Neural cell (in vitro differentiated cells): ENCODE results near the gene ATG3. TPM values are rescaled to one million over a fixed set of nuclear protein-coding genes. Genes with fewer than 3 reads are reported as not detected.
A peak's percentile ranks its signal among the peaks of the same experiment; 100 is the strongest.

Experiments used
- H2AFZ ChIP-seq: fragments of 200-600, 300-800 bp; sonication (generic), shearing (Covaris generic); 2 replicates; pipeline ENCODE4 v1.6.0; 2014; ENCODE audit warnings: low read depth, mild to moderate bottlenecking, antibody characterized with exemption, low read length, moderate library complexity
- H3F3A ChIP-seq: fragments of 200-600 bp; shearing (Covaris generic); 2 replicates; pipeline ENCODE4 v1.6.1; 2016; ENCODE audit warnings: mild to moderate bottlenecking, moderate library complexity, mixed read lengths, antibody characterized with exemption, low read length; ENCODE audit not compliant: insufficient read depth, poor library complexity, severe bottlenecking
- H3K27ac ChIP-seq: fragments of 200-600, 300-800 bp; sonication (generic), shearing (Covaris generic); 2 replicates; pipeline ENCODE4 v1.5.1; 2014; ENCODE audit warnings: mild to moderate bottlenecking, low read length, moderate library complexity
- H3K27me3 ChIP-seq: fragments of 300-800, 200-600 bp; sonication (generic), shearing (Covaris generic); 2 replicates; pipeline ENCODE4 v1.6.0; 2014; ENCODE audit warnings: mild to moderate bottlenecking, low read depth, low read length, moderate library complexity; ENCODE audit not compliant: insufficient read depth
- H3K36me3 ChIP-seq: fragments of 300-800, 200-600 bp; sonication (generic), shearing (Covaris generic); 2 replicates; pipeline ENCODE4 v1.5.1; 2014; ENCODE audit warnings: mild to moderate bottlenecking, antibody characterized with exemption, low read length, moderate library complexity; ENCODE audit not compliant: insufficient read depth
- H3K4me2 ChIP-seq: fragments of 300-800, 200-600 bp; sonication (generic), shearing (Covaris generic); 2 replicates; pipeline ENCODE4 v1.6.0; 2014; ENCODE audit warnings: mild to moderate bottlenecking, low read length
- H3K4me3 ChIP-seq: fragments of 300-800, 200-600 bp; sonication (generic), shearing (Covaris generic); 2 replicates; pipeline ENCODE4 v1.5.1; 2014; ENCODE audit warnings: mild to moderate bottlenecking, low read length, moderate library complexity
- H3K79me2 ChIP-seq: fragments of 200-600 bp; shearing (Covaris generic); replicated peaks from 2 replicates; pipeline ENCODE4 v1.6.0; 2014; ENCODE audit warnings: mild to moderate bottlenecking, low read length, moderate library complexity; ENCODE audit not compliant: insufficient read depth
- H3K9ac ChIP-seq: fragments of 300-800, 200-600 bp; sonication (generic), shearing (Covaris generic); 2 replicates; pipeline ENCODE4 v1.6.1; 2016; ENCODE audit warnings: mild to moderate bottlenecking, low read length, mixed read lengths
- H3K9me2 ChIP-seq: fragments of 200-600 bp; shearing (Covaris generic); 2 replicates; pipeline ENCODE4 v1.6.1; 2016; ENCODE audit warnings: mild to moderate bottlenecking, low read length, mixed read lengths; ENCODE audit not compliant: insufficient read depth
- H3K9me3 ChIP-seq: fragments of 200-600, 300-800 bp; sonication (generic), shearing (Covaris generic); 2 replicates; pipeline ENCODE4 v1.6.1; 2016; ENCODE audit warnings: mild to moderate bottlenecking, mixed run types, low read length, moderate library complexity, mixed read lengths
- H4K20me1 ChIP-seq: fragments of 200-600 bp; shearing (Covaris generic); 2 replicates; pipeline ENCODE4 v1.6.1; 2016; ENCODE audit warnings: mild to moderate bottlenecking, mixed run types; ENCODE audit not compliant: insufficient read depth
- CTCF ChIP-seq: fragments of 450-650 bp; IDR thresholded peaks from 2 replicates; pipeline ENCODE4 v1.5.1; 2014; ENCODE audit warnings: antibody characterized with exemption, mild to moderate bottlenecking, moderate library complexity; ENCODE audit not compliant: poor library complexity, severe bottlenecking
- EP300 ChIP-seq: fragments of 450-650 bp; conservative IDR thresholded peaks from 2 replicates; pipeline ENCODE4 v1.6.1; 2014; ENCODE audit warnings: antibody characterized with exemption, mild to moderate bottlenecking, moderate library complexity; ENCODE audit not compliant: poor library complexity, severe bottlenecking
- MXI1 ChIP-seq: fragments of 450-650 bp; conservative IDR thresholded peaks from 2 replicates; pipeline ENCODE4 v1.6.1; 2014; ENCODE audit warnings: antibody characterized with exemption, mild to moderate bottlenecking; ENCODE audit not compliant: poor library complexity, severe bottlenecking
- POLR2AphosphoS5 ChIP-seq: IDR thresholded peaks from 2 replicates; pipeline ENCODE4 v1.6.1; 2012
- REST ChIP-seq: IDR thresholded peaks from 2 replicates; pipeline ENCODE4 v1.6.1; 2012; ENCODE audit warnings: borderline replicate concordance
- SMC3 ChIP-seq: fragments of 450-650 bp; conservative IDR thresholded peaks from 2 replicates; pipeline ENCODE4 v1.6.1; 2014; ENCODE audit warnings: antibody characterized with exemption, mild to moderate bottlenecking, moderate library complexity; ENCODE audit not compliant: poor library complexity
- polyA plus RNA-seq: library from polyadenylated mRNA; depleted of rRNA; stranded (reverse); fragments of >200 nt; gene quantifications from 2 replicates; pipeline ENCODE4 v1.2.3, GENCODE V29; 2014

ATG3 gene
- polyA plus RNA-seq, 1 donor from 2014 or later = 49.3 TPM

GRCh38 chr3:112607863-112608262, 46.1 kb upstream of the ATG3 start:
- H3K9me3 ChIP-seq = no peaks in the 10 kb centered on the region
- H3K4me3 ChIP-seq = no peak overlapping the region
- H3K27ac ChIP-seq = no peak overlapping the region
- H3K4me2 ChIP-seq = no peak overlapping the region
- H4K20me1 ChIP-seq = no peaks in the 10 kb centered on the region
- no peaks in the 10 kb centered on the region for H3K27me3 ChIP-seq
- no peaks in the 10 kb centered on the region for H3K9me2 ChIP-seq
- H2AFZ ChIP-seq = no peak overlapping the region
- H3K36me3 ChIP-seq = no peaks in the 10 kb centered on the region
- H3K79me2 ChIP-seq = no peaks in the 10 kb centered on the region
- TF ChIP-seq SMC3 (no peak), POLR2AphosphoS5 (no peak), EP300 (no peak), REST (no peak)
- no peak overlapping the region for H3K9ac ChIP-seq
- no peaks in the 10 kb centered on the region for H3F3A ChIP-seq

GRCh38 chr3:112606098-112606497, 44.3 kb upstream of the ATG3 start:
- no peaks in the 10 kb centered on the region for H3K36me3 ChIP-seq
- H3F3A ChIP-seq = no peaks in the 10 kb centered on the region
- H3K9ac ChIP-seq = no peak overlapping the region
- H3K79me2 ChIP-seq = no peaks in the 10 kb centered on the region
- H3K9me2 ChIP-seq = no peaks in the 10 kb centered on the region
- H3K27ac ChIP-seq = peak overlapping the region; percentile 76
- H3K4me3 ChIP-seq = no peak overlapping the region
- TF ChIP-seq CTCF (no peak), MXI1 (no peak), REST (no peak)
- no peaks in the 10 kb centered on the region for H3K27me3 ChIP-seq
- H2AFZ ChIP-seq = no peak overlapping the region
- no peaks in the 10 kb centered on the region for H4K20me1 ChIP-seq
- H3K9me3 ChIP-seq = no peaks in the 10 kb centered on the region
- H3K4me2 ChIP-seq = no peak overlapping the region
